Stimulated activated CD4-positive, alpha-beta T cell treated with anti-CD3 and anti-CD28 coated beads, Interleukin-15, amount 100 ng/mL, for 1 hour (primary cell): ENCODE results near the gene MGLL.
"Not testable (repeated sequence)": the region's sequence is repeated elsewhere in the genome, so short reads cannot be mapped to it uniquely, and the experiment has no call there.

Experiments used
- DNase-seq, 2 donors: peaks; one replicate each; pipeline ENCODE4 v3.0.0-alpha.2; 2020; ENCODE audit warnings: low read depth in 1 of 2, low spot score in 1 of 2

MGLL gene

DNA sequence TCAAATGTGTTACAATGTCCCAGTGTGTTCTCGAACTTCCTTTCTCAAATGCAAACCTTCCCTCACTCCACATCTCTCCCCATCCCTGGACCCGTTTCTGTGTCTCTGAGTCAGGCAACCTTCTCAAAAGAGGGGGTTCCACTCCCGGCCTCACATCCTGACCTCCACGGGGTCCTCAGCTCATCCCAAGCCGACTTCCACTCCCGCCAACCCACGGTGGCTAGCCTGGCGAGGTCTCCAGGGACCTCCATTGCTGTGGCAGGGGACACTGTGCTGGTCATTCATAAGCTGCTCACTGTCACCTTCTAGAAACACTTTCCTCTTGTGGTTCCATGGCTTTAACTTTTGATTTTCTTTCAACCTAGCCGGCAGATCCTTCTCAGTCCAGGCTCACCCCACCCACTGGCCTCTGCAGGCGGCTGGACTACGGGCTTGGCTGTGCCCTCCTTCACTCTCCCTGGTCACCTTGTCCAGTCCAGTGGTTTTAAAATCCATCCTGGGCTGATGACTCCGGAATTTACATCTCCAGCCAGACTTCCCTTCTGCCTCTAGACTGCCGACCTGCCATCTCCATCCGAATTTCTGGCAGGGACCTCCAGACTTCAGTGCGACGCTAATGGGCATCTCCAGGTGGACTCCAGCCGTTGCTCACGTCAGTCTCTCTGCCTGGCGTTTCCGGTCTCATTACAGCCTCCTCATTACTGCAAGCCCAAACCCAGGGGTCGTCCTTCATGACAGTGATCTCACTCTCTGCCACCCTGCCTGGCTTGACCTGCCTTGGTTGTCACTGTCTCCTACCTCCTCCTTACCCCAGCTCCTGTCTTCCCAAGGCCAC lies 129.6 kb downstream of the MGLL start:
- DNase-seq, result no peak

DNA sequence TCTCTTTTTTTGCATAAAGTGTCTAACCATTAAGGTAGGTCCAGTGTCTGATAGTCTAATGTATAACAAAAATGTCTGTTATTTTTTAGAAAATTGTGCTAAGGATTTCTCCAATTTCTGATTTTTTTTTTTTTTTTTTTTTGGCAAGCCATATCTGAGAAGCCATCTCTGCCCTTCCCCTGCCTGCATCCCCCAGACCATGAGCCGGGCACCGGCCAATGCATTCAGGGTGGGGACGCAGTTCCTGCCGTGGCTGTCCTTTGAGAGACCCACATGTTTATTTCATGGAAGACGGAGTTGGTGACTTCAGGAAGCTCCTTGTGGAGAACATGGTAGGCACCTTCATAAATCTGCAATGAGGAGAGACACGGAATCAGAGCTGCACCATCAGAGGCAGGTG lies 130.3 kb downstream of the MGLL start:
- DNase-seq, result no peak

DNA sequence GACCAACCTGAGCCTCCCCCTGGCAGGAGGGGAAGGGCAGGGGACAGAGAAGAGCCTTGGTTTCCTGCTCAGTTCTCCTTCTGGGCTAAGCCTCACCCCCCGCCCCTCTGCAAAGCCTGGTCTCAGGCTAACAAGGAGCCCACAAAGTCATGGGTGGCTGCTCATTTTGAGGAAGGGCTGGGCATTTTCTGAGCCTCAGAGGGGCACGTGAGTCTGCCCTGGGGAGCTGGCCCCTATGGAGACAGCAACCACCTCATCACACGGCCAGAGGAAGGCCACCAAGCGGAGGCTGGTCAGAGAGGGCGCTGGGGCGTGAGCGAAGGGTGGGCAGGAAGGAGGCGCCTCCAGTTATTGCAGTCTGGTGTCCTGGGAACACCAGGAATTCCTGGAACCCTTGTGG lies 130.8 kb downstream of the MGLL start:
- DNase-seq, result no peak

DNA sequence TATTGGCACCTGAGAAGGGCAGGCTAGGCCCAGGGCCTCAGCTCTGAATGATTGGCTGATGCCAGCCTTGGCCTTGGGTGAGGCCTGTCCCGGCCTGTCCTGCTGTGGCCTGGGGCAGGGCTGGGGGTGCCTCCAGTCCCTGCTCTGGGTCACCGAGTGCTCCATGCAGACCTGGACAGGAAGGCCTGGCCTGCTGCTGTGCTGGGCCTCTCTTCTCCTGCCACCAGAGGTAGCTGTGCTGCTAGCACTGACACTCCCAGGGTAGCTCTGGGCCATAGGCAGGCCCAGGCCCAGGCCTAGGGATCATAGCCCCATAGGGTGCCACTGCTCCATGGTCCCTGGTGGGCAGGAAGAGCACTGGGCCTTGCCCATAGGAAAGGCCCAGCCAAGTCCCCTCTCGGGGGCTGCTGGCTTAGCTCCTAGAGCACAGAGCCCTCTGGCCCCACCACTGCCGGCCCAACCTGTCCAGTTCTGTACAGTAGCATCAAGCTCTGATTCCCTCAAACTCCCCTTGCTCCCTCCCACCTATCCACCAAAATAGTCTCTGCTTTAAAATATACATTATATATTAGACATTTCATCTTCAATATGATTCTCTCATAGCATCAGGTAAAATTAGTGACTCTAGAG lies 131.4 kb downstream of the MGLL start:
- DNase-seq, result no peak

DNA sequence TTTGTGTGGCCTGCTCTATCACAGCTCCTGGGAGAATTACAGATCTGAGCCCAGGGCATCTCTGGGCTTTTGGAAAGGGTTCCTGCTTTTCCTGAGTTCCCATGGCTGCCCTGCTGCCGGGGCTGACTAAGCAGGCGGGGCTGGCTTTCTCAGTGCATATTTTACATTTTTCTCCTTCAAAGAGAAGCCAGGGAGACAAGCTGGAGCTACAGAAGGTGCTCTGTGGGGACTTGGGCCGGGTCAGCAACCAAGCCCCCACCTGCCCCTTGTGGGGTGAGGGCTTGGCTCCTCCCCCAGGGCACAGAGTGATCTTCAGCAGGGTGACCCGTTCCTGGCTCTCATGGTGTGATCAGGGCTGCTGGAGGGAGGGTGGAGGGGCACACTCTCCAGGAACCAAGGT lies 132.2 kb downstream of the MGLL start:
- no peak for DNase-seq

DNA sequence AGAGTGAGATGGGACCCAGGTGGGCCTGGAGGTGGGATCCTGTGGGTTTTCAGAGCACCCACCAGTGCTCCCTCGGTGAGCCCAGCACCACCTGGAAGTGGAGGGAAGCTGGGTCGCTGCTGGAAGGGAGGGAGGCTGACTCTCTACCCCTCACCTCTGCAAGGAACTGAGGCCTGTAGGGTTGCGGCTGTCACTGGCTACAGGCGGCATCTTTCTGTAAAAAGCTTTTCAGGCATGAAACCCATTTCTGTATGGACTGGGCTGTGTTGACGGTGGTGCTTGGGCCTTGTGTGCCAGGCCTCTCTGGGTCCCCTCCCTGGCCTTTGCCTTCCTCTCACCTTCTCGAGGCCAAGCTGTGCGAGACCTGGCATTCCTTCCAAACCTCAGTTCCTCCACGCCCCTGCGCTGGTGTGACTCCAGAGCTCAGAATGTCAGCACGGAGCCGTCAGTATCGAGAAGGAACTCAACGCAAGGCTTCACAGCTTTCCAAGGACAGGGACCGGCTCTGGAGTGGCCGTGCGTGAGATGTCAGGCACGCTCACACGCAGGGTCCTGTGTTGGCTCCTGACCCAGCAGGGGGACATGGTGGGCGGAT lies 133.0 kb downstream of the MGLL start:
- no peak for DNase-seq

DNA sequence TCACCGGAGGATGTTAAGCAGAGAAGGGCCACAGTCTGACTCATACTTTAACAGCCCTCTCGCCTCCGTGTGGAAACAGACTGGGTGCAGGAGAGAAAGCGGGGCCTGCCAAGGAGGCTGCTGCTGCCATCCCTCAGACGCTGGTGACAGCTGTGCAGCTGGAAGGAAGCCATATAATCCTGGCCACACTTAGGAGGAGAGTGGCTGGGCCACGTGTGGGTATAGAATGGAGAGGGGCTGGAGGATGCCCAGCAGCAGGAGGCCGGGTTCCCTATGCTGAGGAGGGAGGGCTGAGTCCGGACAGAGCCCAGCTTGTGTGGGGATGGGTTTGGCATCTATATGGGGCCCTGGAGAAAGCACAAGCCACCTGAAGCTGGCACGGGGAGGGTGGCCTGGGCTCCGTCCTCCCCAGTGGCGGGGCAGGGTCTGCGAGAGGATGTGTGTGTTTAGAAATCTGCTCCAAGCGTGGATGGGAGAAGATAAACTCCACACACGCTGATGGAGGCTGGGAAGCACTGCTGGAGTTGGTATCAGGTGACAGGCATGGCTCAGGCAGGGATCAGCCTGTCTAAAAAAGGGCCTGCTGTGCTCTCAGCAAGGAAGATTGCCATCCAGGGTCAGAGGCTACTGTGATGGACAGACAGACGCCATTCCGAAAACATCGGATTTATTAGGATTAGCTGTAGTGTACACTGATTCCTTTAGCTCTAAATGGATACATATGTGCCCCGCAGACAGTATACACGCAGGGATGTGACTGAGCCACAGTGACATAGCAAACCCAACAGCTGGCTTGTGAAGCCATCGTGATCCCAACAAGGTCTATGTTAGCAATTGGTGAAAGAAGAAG lies 133.7 kb downstream of the MGLL start:
- no peak for DNase-seq

DNA sequence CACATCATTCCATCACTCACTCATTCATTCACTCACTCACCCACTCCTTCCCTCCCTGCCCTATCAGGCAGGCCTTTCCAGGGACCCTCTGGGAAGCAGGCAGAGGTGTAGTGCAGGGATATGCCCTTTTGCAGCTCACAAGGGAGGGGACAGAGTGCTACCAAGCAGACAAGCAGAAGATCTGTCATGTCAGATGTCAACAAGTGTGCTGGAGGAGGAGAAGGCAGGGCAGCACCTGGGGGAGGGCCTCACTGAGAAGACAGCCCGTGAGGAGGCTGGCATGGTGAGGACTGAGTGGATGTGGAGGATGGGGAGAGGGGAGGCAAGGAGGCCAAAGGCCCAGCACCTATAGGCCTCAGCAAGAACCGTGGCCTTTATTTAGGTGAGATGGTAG lies 134.3 kb downstream of the MGLL start:
- DNase-seq, result no peak

DNA sequence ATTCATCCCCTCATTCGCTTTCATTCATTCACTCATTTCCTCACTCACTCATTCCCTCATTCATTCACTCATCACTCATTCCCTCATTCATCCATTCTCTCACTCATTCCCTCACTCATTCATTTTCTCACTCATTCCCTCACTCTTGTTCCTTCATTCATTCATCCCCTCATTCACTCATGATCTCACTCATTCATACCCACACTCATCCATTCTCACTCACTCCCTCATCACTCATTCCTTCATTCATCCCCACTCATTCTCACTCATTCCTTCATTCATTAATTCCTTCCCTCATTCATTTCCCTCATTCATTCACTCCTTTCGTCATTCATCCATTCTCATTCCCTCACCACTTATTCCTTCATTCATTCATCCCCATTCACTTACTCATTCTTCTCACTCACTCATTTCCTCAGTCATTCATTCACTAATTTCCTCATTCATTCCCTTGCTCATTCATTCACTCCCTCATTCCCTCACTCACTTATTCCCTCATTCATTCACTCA lies 135.0 kb downstream of the MGLL start:
- DNase-seq, result no peak

DNA sequence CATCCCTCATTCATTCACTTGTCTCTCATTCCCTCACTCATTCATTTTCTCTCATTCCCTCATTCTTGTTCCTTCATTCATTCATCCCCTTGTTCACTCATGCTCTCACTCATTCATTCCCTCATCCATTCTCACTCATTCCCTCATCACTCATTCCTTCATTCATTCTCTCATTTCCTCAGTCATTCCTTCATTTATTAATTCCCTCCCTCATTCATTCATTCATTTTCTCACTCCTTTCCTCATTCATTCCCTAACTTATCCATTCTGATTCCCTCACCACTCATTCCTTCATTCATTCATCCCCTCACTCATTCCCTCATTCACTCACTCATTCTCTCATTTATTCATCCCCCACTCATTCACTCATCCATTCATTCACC lies 135.8 kb downstream of the MGLL start:
- DNase-seq, result no peak

DNA sequence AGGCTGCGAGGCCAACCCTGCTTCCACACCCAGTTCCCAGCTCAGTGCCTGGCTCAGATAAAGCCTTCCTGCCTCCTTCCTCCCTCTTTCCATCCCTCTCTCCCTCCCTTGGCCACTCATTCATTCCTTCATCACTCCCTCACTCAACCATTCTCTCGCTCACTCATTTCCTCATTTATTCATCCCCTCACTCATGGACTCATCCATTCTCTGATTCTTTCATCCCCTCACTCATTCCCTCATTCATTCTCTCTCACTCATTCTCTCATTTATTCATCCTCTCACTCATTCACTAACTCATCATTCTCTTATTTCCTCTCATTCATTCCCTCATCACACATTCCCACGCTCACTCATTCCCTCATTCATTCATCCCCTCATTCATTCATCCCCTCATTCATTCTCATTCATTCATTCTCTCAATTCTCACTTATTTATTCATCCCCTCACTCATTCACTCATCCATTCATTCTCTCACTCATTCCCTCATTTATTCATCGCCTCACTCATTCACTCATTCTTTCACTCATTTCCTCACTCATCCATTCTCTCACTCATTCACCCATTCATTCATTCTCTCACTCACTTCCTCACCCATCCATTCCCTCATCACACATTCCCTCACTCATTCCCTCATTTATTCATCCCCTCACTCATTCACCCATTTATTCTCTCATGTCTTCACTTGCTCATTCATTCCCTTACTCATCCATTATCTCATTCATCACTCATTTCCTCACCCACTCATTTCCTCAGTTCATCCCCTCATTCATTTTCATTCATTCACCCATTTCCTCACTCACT lies 136.4 kb downstream of the MGLL start:
- no peak for DNase-seq

DNA sequence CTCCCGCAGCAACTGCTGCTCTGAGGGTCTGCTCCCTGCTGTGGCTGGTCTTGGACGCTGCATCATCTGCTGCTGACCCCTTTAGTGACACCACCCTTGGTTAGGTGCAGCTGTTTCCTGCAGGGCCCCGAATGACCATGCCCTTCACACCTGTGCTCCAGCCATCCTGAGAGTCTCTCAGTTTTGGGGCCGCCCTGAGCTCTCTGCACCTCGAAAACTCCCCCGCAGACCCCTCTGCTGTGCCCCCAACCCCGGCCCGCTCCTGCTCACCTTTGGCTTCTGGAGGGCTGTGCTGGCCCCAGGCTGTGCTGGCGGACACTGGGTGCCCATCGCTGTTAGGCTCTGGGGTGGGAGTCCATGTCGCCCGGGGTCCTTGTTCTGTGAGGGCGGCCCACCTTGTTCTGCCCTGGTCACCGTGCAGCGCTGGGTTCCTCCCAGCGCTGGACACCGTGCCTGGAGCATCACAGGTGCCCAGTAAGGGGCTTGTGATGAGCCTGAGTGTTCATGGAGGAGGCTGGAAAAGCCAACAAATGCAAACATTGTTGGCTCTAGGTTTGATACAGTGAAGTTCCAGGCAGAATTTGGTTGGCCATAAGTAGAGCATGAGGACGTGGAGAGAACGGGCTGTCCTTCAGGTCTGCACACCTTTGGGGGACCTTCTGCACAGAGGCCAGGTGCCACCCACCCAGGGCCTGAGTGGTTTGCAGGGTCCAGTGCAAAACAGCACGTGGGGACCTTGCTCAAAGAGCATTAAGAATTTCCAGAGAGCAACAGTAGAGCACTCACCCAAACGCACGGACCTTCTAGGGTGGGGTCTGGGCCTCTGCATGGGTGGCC lies 137.2 kb downstream of the MGLL start:
- DNase-seq, result no peak

DNA sequence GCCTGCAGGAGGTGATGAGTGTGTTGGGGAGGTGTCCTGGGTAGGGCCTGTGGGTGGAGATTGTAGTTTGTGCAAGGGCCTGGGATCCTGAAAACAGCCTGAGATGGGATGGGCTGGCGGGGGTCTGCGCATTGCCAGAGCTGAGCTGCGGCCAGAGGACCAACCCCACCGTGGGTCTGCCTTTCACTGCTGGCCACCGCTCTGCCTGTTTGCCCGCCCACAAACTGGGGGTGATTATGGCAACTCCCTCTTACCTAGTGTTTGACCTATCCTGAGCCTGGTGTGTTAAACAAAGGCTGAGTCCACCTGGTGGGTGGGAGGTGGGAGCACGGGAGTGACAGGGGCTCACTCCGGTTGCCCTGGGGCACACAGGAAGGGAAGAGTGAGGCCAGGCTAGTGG lies 139.8 kb downstream of the MGLL start:
- DNase-seq, result no peak

DNA sequence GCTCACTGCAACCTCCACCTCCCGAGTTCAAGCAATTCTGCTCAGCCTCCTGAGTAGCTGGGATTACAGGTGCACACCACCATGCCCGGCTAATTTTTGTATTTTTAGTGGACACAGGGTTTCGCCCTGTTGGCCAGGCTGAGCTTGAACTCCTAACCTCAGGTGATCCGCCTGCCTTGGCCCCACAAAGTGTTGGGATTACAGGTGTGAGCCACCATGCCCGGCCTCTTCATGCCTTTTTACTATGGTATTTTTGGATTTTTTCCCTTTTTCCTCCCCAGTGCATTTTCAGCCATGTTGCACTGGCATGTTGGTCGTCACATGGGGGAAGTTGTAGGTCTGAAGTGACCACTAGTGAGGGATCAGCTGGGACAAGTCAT lies 140.2 kb downstream of the MGLL start:
- DNase-seq, result not testable (repeated sequence)

DNA sequence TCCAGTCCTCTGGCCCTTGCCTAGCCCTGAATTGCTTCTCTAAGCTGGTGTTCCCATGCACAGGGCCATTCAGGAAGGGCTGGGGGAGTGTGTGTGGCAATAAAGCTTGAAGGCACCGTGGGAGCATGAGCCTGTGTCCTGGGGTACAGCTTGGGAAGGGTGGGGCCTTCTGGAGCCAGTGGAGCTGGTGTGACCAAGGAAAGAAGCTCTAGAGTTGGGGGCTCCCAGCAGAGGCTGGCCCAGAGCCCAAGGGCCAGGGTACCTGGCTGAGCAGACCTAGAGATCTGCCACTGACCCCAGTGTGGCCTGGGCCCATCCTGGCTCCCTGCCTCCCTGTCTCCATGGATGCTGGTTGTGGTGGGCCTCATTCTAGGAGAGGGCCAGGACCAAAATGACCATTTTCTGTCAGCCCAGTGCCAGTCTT lies 141.5 kb downstream of the MGLL start:
- DNase-seq, result no peak

DNA sequence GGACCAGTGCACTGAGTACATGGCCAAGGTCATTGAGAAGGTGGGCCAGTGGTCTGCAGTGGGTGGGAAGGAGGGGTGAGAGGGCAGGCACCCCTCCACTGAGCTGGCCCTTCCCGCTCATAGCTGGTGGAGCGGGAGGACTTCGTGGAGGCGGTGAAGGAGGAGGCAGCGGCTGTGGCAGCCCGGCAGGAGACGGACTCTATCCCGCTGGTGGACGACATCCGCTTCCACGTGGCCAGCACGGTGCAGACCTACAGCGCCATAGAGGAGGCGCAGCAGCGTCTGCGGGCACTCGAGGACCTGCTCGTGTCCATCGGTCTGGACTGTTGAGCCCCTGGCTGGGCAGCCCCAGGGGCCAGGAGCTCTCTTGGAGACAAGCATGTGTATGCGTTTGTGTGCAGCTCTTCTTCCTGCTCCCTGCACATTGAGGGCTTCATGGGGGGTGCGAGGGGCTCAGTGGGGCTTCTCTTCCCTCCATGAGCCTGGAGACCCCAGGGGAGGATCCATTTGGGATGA lies 142.1 kb downstream of the MGLL start:
- no peak for DNase-seq

DNA sequence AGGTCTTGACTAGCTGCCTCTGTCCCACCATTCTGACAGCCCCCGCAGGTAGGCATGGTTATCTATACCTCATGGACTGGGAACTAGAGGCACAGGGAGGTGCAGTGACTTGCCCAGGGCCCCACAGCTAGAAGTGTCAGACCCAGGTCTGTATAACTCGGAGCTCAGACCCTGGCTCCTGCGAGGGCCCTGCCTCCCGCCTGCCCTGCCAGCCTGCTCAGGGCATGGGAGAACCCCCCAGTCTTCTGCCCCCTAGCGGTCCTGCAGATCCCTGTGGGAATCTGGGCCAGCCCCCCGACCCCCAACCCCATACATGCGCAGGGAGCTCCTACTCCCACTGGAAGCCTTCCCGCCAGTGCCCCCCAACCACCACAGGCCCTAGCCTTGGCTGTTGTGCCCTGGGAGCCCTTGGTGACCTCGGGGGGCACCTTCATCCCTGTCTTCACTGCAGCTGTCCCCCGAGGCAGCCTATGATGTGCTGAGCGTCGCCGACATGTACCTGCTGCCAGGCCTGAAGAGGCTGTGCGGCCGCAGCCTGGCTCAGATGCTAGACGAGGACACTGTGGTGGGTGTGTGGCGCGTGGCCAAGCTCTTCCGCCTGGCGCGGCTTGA lies 142.7 kb downstream of the MGLL start:
- DNase-seq, result no peak

DNA sequence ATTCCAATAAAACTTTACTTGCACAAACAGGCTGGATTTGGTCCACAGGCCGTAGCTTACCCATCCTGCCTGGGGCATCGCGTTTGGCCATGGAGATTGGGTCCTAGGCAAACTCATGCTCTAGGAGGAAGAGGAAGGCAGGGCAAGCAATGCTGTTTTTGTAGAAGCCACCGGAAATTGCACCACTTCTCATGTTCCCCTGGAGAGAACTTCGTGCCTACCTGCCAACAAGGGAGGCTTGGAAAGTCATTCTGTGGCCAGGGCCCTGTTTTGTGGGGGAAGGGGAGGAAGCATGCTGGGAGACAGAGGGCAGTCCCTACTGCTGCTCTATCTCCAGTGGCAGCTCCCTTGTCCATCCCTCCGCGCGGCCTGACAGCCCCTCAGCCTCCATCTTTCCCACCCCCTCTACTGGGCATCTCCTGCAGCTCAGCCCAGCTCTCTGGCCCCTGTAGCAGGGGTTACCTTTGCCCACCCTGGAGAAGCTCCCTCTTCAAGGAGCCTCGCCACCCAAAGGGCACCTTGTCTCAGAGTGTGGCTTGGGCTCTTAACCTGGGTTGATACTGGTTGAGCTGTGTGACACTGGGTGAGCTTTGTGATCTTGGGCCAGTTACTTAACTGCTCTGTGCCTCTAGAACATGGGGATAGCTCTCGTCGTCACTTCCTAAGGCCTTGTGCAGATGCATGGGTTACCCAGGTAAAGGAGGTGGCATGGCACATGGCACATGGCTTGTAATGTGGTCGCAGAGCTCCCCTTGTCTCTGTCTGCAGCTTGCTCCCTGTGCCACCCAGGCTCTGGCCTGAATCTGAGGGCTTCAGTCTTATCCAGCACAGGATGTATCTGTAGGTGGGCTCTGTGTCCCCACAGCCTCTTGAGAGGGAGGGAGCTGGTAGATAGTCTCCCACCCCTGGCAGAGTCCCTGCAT lies 143.4 kb downstream of the MGLL start:
- no peak for DNase-seq
